Neural cell (in vitro differentiated cells): ENCODE data around the gene TDRD6. TPM values are rescaled to one million over a fixed set of nuclear protein-coding genes. Genes with fewer than 3 reads are reported as not detected.

Experiments used
- H2AFZ ChIP-seq: fragments of 200-600, 300-800 bp; sonication (generic), shearing (Covaris generic); 2 replicates; pipeline ENCODE4 v1.6.0; 2014; ENCODE audit warnings: low read depth, mild to moderate bottlenecking, antibody characterized with exemption, low read length, moderate library complexity
- H3F3A ChIP-seq: fragments of 200-600 bp; shearing (Covaris generic); 2 replicates; pipeline ENCODE4 v1.6.1; 2016; ENCODE audit warnings: mild to moderate bottlenecking, moderate library complexity, mixed read lengths, antibody characterized with exemption, low read length; ENCODE audit not compliant: insufficient read depth, poor library complexity, severe bottlenecking
- H3K27ac ChIP-seq: fragments of 200-600, 300-800 bp; sonication (generic), shearing (Covaris generic); 2 replicates; pipeline ENCODE4 v1.5.1; 2014; ENCODE audit warnings: mild to moderate bottlenecking, low read length, moderate library complexity
- H3K27me3 ChIP-seq: fragments of 300-800, 200-600 bp; sonication (generic), shearing (Covaris generic); 2 replicates; pipeline ENCODE4 v1.6.0; 2014; ENCODE audit warnings: mild to moderate bottlenecking, low read depth, low read length, moderate library complexity; ENCODE audit not compliant: insufficient read depth
- H3K36me3 ChIP-seq: fragments of 300-800, 200-600 bp; sonication (generic), shearing (Covaris generic); 2 replicates; pipeline ENCODE4 v1.5.1; 2014; ENCODE audit warnings: mild to moderate bottlenecking, antibody characterized with exemption, low read length, moderate library complexity; ENCODE audit not compliant: insufficient read depth
- H3K4me2 ChIP-seq: fragments of 300-800, 200-600 bp; sonication (generic), shearing (Covaris generic); 2 replicates; pipeline ENCODE4 v1.6.0; 2014; ENCODE audit warnings: mild to moderate bottlenecking, low read length
- H3K4me3 ChIP-seq: fragments of 300-800, 200-600 bp; sonication (generic), shearing (Covaris generic); 2 replicates; pipeline ENCODE4 v1.5.1; 2014; ENCODE audit warnings: mild to moderate bottlenecking, low read length, moderate library complexity
- H3K79me2 ChIP-seq: fragments of 200-600 bp; shearing (Covaris generic); replicated peaks from 2 replicates; pipeline ENCODE4 v1.6.0; 2014; ENCODE audit warnings: mild to moderate bottlenecking, low read length, moderate library complexity; ENCODE audit not compliant: insufficient read depth
- H3K9ac ChIP-seq: fragments of 300-800, 200-600 bp; sonication (generic), shearing (Covaris generic); 2 replicates; pipeline ENCODE4 v1.6.1; 2016; ENCODE audit warnings: mild to moderate bottlenecking, low read length, mixed read lengths
- H3K9me2 ChIP-seq: fragments of 200-600 bp; shearing (Covaris generic); 2 replicates; pipeline ENCODE4 v1.6.1; 2016; ENCODE audit warnings: mild to moderate bottlenecking, low read length, mixed read lengths; ENCODE audit not compliant: insufficient read depth
- H3K9me3 ChIP-seq: fragments of 200-600, 300-800 bp; sonication (generic), shearing (Covaris generic); 2 replicates; pipeline ENCODE4 v1.6.1; 2016; ENCODE audit warnings: mild to moderate bottlenecking, mixed run types, low read length, moderate library complexity, mixed read lengths
- H4K20me1 ChIP-seq: fragments of 200-600 bp; shearing (Covaris generic); 2 replicates; pipeline ENCODE4 v1.6.1; 2016; ENCODE audit warnings: mild to moderate bottlenecking, mixed run types; ENCODE audit not compliant: insufficient read depth
- CTCF ChIP-seq: fragments of 450-650 bp; IDR thresholded peaks from 2 replicates; pipeline ENCODE4 v1.5.1; 2014; ENCODE audit warnings: antibody characterized with exemption, mild to moderate bottlenecking, moderate library complexity; ENCODE audit not compliant: poor library complexity, severe bottlenecking
- EP300 ChIP-seq: fragments of 450-650 bp; conservative IDR thresholded peaks from 2 replicates; pipeline ENCODE4 v1.6.1; 2014; ENCODE audit warnings: antibody characterized with exemption, mild to moderate bottlenecking, moderate library complexity; ENCODE audit not compliant: poor library complexity, severe bottlenecking
- EZH2 ChIP-seq: fragments of 200-600, 300-800 bp; shearing (Covaris generic), sonication (generic); IDR thresholded peaks from 2 replicates; pipeline ENCODE4 v1.6.1; 2014; ENCODE audit warnings: antibody characterized with exemption, low read length, borderline replicate concordance, mild to moderate bottlenecking; ENCODE audit not compliant: insufficient read depth, poor library complexity, severe bottlenecking
- MXI1 ChIP-seq: fragments of 450-650 bp; conservative IDR thresholded peaks from 2 replicates; pipeline ENCODE4 v1.6.1; 2014; ENCODE audit warnings: antibody characterized with exemption, mild to moderate bottlenecking; ENCODE audit not compliant: poor library complexity, severe bottlenecking
- POLR2AphosphoS5 ChIP-seq: IDR thresholded peaks from 2 replicates; pipeline ENCODE4 v1.6.1; 2012
- RAD21 ChIP-seq: fragments of 450-650 bp; conservative IDR thresholded peaks from 2 replicates; pipeline ENCODE4 v1.6.1; 2014; ENCODE audit warnings: antibody characterized with exemption, mild to moderate bottlenecking, moderate library complexity
- REST ChIP-seq: IDR thresholded peaks from 2 replicates; pipeline ENCODE4 v1.6.1; 2012; ENCODE audit warnings: borderline replicate concordance
- SMC3 ChIP-seq: fragments of 450-650 bp; conservative IDR thresholded peaks from 2 replicates; pipeline ENCODE4 v1.6.1; 2014; ENCODE audit warnings: antibody characterized with exemption, mild to moderate bottlenecking, moderate library complexity; ENCODE audit not compliant: poor library complexity
- TAF1 ChIP-seq: IDR thresholded peaks from 2 replicates; pipeline ENCODE4 v1.6.1; 2012; ENCODE audit warnings: low read depth
- polyA minus RNA-seq: library from RNA; depleted of rRNA, polyadenylated mRNA; stranded (reverse); fragments of >200 nt; gene quantifications from 2 replicates; pipeline ENCODE4 v1.2.3, GENCODE V29; 2014
- polyA plus RNA-seq: library from polyadenylated mRNA; depleted of rRNA; stranded (reverse); fragments of >200 nt; gene quantifications from 2 replicates; pipeline ENCODE4 v1.2.3, GENCODE V29; 2014

The TDRD6 gene
- polyA plus RNA-seq = 0.84 and 0.92 TPM in 2 replicates
- polyA minus RNA-seq = 1.2 TPM in 2 replicates

GRCh38 chr6:46687619-46688097, at the start of gene TDRD6:
TSS of gene TDRD6 (plus strand) at chr6:46687885. CDS start at chr6:46688129, 244 bp downstream.
- Histone ChIP-seq H3K36me3 (no peaks in the 10 kb centered on the region), H3K4me2 (no peak within 1 kb of the TSS), H3K9ac (no peak within 1 kb of the TSS), H3K27me3 (no peaks in the 10 kb centered on the region), H2AFZ (no peak within 1 kb of the TSS), H4K20me1 (no peaks in the 10 kb centered on the region), H3F3A (no peaks in the 10 kb centered on the region), H3K9me3 (no peaks in the 10 kb centered on the region), H3K9me2 (no peaks in the 10 kb centered on the region), H3K4me3 (no peak within 1 kb of the TSS), H3K79me2 (no peaks in the 10 kb centered on the region), H3K27ac (no peak within 1 kb of the TSS)
- no peak for TF ChIP-seq RAD21
- no peak for TF ChIP-seq CTCF
- TF ChIP-seq SMC3 = no peak
- TF ChIP-seq REST = no peak
- no peak for TF ChIP-seq MXI1
- no peak for TF ChIP-seq TAF1
- TF ChIP-seq POLR2AphosphoS5 = no peak
- TF ChIP-seq EZH2 = no peak
- no peak for TF ChIP-seq EP300

GRCh38 chr6:46637933-46638332, 49.8 kb upstream of the TDRD6 start:
- H3K4me3 ChIP-seq = no peak overlapping the region
- no peaks in the 10 kb centered on the region for H3K9me3 ChIP-seq
- no peaks in the 10 kb centered on the region for H3K27me3 ChIP-seq
- H3K79me2 ChIP-seq = no peaks in the 10 kb centered on the region
- no peak overlapping the region for H3K27ac ChIP-seq
- H3K9me2 ChIP-seq = no peaks in the 10 kb centered on the region
- H2AFZ ChIP-seq = no peak overlapping the region
- no peaks in the 10 kb centered on the region for H4K20me1 ChIP-seq
- H3K4me2 ChIP-seq = no peak overlapping the region
- no peaks in the 10 kb centered on the region for H3K36me3 ChIP-seq
- no peak for TF ChIP-seq SMC3
- TF ChIP-seq REST = no peak
- TF ChIP-seq POLR2AphosphoS5 = no peak
- no peak for TF ChIP-seq EP300
- no peak for TF ChIP-seq EZH2
- TF ChIP-seq TAF1 = no peak
- TF ChIP-seq CTCF = no peak
- no peak for TF ChIP-seq MXI1
- TF ChIP-seq RAD21 = no peak
- no peaks in the 10 kb centered on the region for H3F3A ChIP-seq
- H3K9ac ChIP-seq = no peak overlapping the region
